GM19239 (cell line): Measurements from ENCODE around the gene C2orf72.

Experiments used
- DNase-seq: peaks from one replicate; pipeline ENCODE4 v3.0.0; 2011; ENCODE audit warnings: low spot score; ENCODE audit not compliant: insufficient read length
- FAIRE-seq: peaks from 2 replicates; lab custom pipeline; 2011; peaks lifted over from hg19 to GRCh38; lab: Jason Lieb, UNC

Gene C2orf72

DNA sequence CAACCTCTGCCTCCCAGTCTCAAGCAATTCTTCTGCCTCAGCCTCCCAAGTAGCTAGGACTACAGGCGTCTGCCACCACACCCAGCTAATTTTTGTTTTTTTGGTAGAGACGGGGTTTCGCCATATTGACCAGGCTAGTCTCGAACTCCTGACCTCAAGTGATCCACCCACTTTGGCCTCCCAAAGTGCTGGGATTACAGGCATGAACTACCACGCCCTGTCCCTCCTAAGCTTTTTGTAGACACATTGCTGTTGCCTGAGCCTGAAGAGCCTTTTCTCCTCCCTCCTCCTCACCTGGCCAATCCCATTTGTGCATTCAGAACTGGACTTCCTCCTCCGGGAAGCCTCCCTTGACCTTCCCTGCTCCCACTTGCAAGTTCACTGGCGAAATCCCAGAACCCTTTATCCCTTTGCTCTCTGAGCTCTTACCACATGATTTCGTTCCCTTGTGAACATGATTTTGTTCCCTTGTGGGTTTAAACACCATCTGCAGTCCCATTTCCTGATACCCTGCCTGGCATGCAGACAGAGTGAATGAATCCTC is 2.6 kb downstream of the C2orf72 start:
- no peak for FAIRE-seq
- no peak for DNase-seq

DNA sequence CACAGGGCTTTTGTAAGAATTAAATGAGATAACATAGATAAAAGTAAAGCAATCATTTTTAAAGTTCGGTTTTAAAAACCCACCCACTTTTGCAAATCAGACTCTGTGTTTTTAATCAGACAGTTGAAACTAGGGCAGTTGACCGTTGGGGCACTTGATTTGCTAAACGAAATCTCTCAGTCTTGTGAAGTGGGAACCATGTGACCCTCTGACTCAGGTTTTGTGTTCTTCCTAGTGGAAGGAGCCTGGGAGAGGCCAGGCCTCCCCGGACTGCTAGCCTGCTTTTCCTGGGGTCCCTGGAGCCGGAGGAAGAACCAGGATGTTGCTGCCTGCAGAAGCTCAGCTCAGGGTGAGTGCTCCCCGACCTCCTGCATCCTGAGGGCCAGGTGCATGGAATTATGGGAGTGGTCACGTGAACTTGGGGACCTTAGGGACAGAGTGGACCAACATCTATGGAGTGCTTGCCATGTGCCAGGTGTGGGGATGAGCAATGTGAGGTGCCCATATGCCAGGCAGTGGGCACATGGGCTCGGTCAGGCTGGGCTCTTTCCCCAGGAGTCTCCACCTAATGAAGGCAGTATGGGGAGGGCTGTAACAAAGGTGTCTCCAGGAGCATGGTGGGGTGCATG is 3.9 kb downstream of the C2orf72 start:
- no peak for DNase-seq
- no peak for FAIRE-seq

- FAIRE-seq = no peak
- no peak for DNase-seq
Observed at GRCh38 chr2:231043796-231044195, 6.5 kb downstream of the C2orf72 start.

- FAIRE-seq (no peak), DNase-seq (no peak)
Observed at GRCh38 chr2:231046916-231047273, 9.6 kb downstream of the C2orf72 start.

GRCh38 chr2:231047274-231047922 is 10.1 kb downstream of the C2orf72 start:
- DNase-seq = no peak

GRCh38 chr2:231047923-231048915 is 10.9 kb downstream of the C2orf72 start:
- DNase-seq (no peak), FAIRE-seq (no peak)

More at GRCh38 chr2:231047274-231047922, 10.1 kb downstream of the C2orf72 start:
- FAIRE-seq = no peak

DNA sequence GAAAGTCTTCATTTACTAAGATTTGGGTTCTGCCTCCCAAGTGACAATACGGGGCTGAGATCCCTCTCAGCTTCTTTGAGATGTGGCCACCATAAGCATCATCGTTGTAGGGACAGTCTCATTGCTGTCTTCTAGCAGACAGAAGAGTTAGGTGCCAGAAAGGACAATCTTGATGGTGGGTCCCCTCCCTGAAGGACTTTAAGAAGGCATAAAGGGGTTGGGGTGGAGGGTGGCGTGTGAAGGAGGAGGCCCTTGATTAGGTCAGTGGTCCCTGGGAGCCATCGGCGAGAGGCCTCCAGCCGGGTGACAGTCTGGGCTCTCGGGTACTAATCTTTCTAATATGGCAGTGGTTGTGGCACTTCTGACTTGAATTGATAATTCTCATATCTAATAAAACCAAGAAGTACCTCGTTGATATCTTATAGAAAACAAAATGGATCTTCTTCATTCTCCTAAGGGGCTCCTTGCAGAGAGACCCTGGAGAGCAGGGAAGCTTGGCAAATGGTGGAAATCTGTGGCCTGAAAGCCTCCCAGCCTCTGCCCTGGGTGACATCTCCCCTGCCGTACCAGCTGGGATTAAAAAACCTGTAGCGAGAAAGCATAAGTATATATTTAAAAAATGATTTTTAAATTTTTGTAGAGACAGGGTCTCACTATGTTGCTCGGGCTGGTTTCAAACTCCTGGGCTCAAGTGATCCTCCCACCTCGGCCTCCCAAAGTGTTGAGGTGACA is 12.1 kb downstream of the C2orf72 start:
- FAIRE-seq (no peak), DNase-seq (no peak)

DNA sequence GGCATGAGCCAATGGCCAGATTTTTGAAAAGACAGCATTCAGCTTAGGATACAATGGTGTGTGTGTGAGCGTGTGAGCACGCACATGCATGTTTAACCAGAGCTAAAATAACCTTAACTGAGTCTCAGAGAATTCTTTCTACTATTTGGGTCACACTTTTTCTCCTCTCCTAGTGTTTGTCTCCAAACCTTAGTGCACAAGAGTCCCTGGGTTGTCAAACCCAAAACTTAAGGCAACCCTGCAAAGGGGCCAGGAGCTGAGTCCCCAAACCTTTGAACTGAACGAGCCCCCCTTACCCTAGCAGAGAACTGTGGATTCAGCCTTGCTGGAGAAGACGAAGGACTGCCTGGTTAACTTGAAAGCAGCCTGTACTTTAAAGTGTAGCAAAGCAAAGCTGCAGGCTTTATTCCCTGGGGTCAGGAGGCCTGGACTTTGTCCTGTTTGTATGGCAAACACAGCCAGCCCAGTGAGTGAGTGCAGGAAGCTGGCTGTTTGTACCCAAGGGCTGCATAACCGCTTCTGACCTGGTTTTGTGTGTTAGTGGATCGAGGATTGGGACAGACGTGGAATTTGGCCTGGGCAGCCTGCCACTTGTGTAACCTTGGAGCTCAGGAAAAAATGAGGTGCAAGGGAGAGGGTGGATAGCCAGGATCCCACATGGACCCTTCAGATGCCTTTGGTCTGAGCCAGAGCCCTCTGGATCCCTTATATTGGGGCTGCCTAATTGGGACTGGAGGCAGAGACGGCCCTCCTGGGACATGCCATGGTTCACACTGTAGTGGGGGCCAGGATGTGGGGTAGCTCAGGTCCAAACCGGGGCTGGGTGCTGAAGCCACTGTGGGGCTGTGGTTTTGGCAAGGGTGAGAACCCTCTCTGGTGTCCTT is 12.9 kb downstream of the C2orf72 start:
- DNase-seq = no peak
- no peak for FAIRE-seq

GRCh38 chr2:231051116-231051515 is 13.8 kb downstream of the C2orf72 start:
- DNase-seq (no peak), FAIRE-seq (no peak)

DNA sequence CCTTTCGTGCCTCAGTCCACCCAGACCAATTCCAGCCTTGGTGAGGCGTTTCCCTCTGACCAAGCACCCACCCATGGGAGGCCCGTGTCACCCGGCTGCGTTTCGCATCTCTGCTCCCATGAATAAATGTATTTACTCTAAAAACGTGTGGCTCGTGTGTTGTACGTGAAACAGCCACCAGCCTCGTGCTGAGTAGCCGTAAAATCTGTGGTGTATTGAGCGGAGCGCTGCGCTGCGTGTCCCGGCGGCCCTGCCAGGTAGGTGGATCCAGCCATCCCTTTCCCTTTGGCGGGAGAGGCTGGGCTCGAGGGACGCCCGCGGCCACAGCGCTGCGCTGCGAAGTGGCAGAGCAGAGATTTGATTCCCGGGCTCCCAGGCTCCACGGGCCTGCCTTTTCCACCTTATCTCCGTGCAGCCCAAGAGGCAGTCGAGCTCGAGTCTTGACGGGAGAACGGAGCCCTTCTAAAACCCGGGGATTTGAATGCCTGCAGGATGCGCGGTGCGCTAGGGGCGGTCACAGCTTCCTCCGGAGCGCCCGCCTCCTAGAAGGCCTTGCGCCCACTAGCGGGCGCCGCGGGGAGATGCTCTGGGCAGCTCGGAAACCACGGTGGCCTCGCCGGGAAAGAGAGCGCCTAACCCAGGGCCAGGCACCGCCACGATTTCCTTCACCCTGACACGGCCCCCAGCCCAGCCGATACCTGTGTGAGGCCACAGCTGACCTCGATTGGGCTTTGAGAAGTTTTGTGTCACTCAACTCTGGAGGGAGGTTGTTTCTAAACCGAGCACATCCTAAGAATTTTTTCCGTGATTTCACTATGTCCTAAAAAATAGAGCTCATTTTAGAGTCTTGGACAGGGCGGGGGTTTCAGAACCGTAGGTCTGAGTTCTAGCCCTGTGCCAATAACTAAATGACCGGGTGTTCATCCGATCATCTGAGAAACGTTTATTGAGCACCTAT is 15.4 kb downstream of the C2orf72 start:
- peak; percentile 74 for DNase-seq
- peak; percentile 83 for FAIRE-seq

- DNase-seq (no peak), FAIRE-seq (no peak)
Observed at GRCh38 chr2:231053846-231054245, 16.5 kb downstream of the C2orf72 start.

- FAIRE-seq = peak; percentile 99
- peak; percentile 88 for DNase-seq
Observed at GRCh38 chr2:231056453-231057416, 19.4 kb downstream of the C2orf72 start, which contains the start of gene PSMD1. Gene PSMD1, plus strand, starts transcription at chr2:231056867. Its CDS starts 159 bp downstream, at chr2:231057026.

GRCh38 chr2:231057590-231057989 is 20.3 kb downstream of the C2orf72 start:
- DNase-seq (no peak), FAIRE-seq (peak; percentile 71)

- DNase-seq = no peak
- FAIRE-seq = no peak
Observed at GRCh38 chr2:231058761-231059550, 21.6 kb downstream of the C2orf72 start.

- DNase-seq (no peak), FAIRE-seq (no peak)
Observed at GRCh38 chr2:231059756-231060155, 22.4 kb downstream of the C2orf72 start.

GRCh38 chr2:231062776-231063175 is 25.5 kb downstream of the C2orf72 start:
- no peak for DNase-seq
- no peak for FAIRE-seq
